GM12878 (cell line): ENCODE data around the gene ANKMY1. TPM values are rescaled to one million over a fixed set of nuclear protein-coding genes. Genes with fewer than 3 reads are reported as not detected.

Experiments used
- ATAC-seq: fragments of 200-7000 bp; cut with Tn5 transposase; 3 replicates; pipeline ENCODE4 v1.9.1; 2020; ENCODE audit warnings: mild to moderate bottlenecking, moderate library complexity
- BruUV-seq: library from RNA; stranded (reverse); fragments of 400-500 nt; replicated peaks from 2 replicates; lab custom pipeline; 2021; lab: Mats Ljungman, UMichigan
- CTCF ChIA-PET: fragments of 300-600 bp; sonication (Branson Sonifier 250); formaldehyde crosslinking; extraction: SDS; loops from one replicate; lab custom pipeline; 2021; ENCODE audit warnings: inconsistent platforms; lab: Yijun Ruan, JAX
- POLR2A ChIA-PET: fragments of 350-600 bp; formaldehyde crosslinking; extraction: SDS; loops from one replicate; lab custom pipeline; 2021; ENCODE audit warnings: inconsistent platforms; lab: Charles Lee
- RAD21 ChIA-PET: fragments of 300-600 bp; sonication (Branson Sonifier 250); formaldehyde crosslinking; loops from one replicate; lab custom pipeline; 2023; ENCODE audit warnings: antibody characterized with exemption; ENCODE audit not compliant: unreplicated experiment; lab: Charles Lee
- SMC1A ChIA-PET: fragments of 300-600 bp; sonication (Branson Sonifier 250); formaldehyde crosslinking; loops from one replicate; lab custom pipeline; 2023; ENCODE audit not compliant: unreplicated experiment, uncharacterized antibody; lab: Charles Lee
- DNase-seq: peaks from one replicate; pipeline ENCODE4 v3.0.0-alpha.2; 2011; ENCODE audit warnings: low read depth, low spot score
- FAIRE-seq: peaks from 3 replicates; lab custom pipeline; 2011; peaks lifted over from hg19 to GRCh38; lab: Jason Lieb, UNC
- H2AFZ ChIP-seq: 2 replicates; pipeline ENCODE4 v1.6.0; 2011; ENCODE audit warnings: low read depth, low read length, control low read depth; ENCODE audit not compliant: control insufficient read depth
- H3K27ac ChIP-seq: 2 replicates; pipeline ENCODE4 v1.5.1; 2011; ENCODE audit warnings: control low read depth; ENCODE audit not compliant: control insufficient read depth, insufficient read depth
- H3K27me3 ChIP-seq, 2 experiments: replicated peaks in 1 of 2; 2 replicates each; pipeline versions ENCODE4 v1.6.0 to v1.6.1; 2011; ENCODE audit warnings: low read length in 1 of 2; ENCODE audit not compliant: control insufficient read depth in 2 of 2, insufficient read depth in 2 of 2
- H3K36me3 ChIP-seq, 2 experiments: 2 replicates each; pipeline ENCODE4 v1.5.1; 2011; ENCODE audit warnings: low read length in 1 of 2; ENCODE audit not compliant: control insufficient read depth in 2 of 2, insufficient read depth in 2 of 2
- H3K4me1 ChIP-seq: 2 replicates; pipeline ENCODE4 v1.6.1; 2011; ENCODE audit warnings: mild to moderate bottlenecking, low read length, moderate library complexity, mixed read lengths; ENCODE audit not compliant: control insufficient read depth, insufficient read depth
- H3K4me2 ChIP-seq: 2 replicates; pipeline ENCODE4 v1.6.0; 2011; ENCODE audit warnings: control low read depth; ENCODE audit not compliant: control insufficient read depth, insufficient read depth
- H3K4me3 ChIP-seq: fragments of 200-600 bp; sonication (generic); 2 replicates; pipeline ENCODE4 v1.5.1; 2016
- H3K79me2 ChIP-seq: 2 replicates; pipeline ENCODE4 v1.6.0; 2011; ENCODE audit warnings: low read length; ENCODE audit not compliant: control insufficient read depth, insufficient read depth
- H3K9ac ChIP-seq: 2 replicates; pipeline ENCODE4 v1.8.0; 2011; ENCODE audit warnings: low read length, control low read depth, mixed read lengths; ENCODE audit not compliant: control insufficient read depth, insufficient read depth
- H3K9me3 ChIP-seq: replicated peaks from 3 replicates; pipeline ENCODE4 v1.5.1; 2011; ENCODE audit warnings: mild to moderate bottlenecking, low read length; ENCODE audit not compliant: control insufficient read depth, insufficient read depth
- H4K20me1 ChIP-seq: 2 replicates; pipeline ENCODE4 v1.6.0; 2011; ENCODE audit not compliant: control insufficient read depth, insufficient read depth
- EGR1 ChIP-seq, 2 experiments: IDR thresholded peaks; 1 replicate in 1 of 2; 2 replicates in 1 of 2; pipeline ENCODE4 v1.6.1; 2011 to 2012; ENCODE audit warnings: low read depth in 2 of 2, low read length in 2 of 2, borderline replicate concordance in 1 of 2, mild to moderate bottlenecking in 1 of 2, moderate library complexity in 1 of 2
- IKZF2 ChIP-seq, 2 experiments: fragments of 450-650 bp; IDR thresholded peaks; 2 replicates each; pipeline ENCODE4 v1.6.1; 2017; ENCODE audit warnings: mild to moderate bottlenecking in 2 of 2, moderate library complexity in 2 of 2
- IRF4 ChIP-seq: IDR thresholded peaks from 2 replicates; pipeline ENCODE4 v1.6.1; 2011; ENCODE audit warnings: low read depth, low read length
- RAD51 ChIP-seq: fragments of 450-650 bp; IDR thresholded peaks from 2 replicates; pipeline ENCODE4 v1.6.1; 2016; ENCODE audit warnings: moderate library complexity, mild to moderate bottlenecking, inconsistent platforms
- TARDBP ChIP-seq: IDR thresholded peaks from 2 replicates; pipeline ENCODE4 v1.6.1; 2016; ENCODE audit warnings: borderline replicate concordance
- ZNF622 ChIP-seq: fragments of 450-650 bp; IDR thresholded peaks from 2 replicates; pipeline ENCODE4 v1.6.1; 2017; ENCODE audit warnings: mild to moderate bottlenecking, inconsistent platforms
- ZZZ3 ChIP-seq: IDR thresholded peaks from 2 replicates; pipeline ENCODE4 v1.6.1; 2011; ENCODE audit warnings: low read depth; ENCODE audit not compliant: control insufficient read depth, insufficient read length
- WGBS: methylation state at CpG from one replicate; pipeline ENCODE4 v1.1.6; 2016; ENCODE audit warnings: low lambda C conversion rate; ENCODE audit not compliant: insufficient replicate concordance, insufficient coverage; ENCODE audit errors: missing lambda C conversion rate; 5-methylcytosine and 5-hydroxymethylcytosine counted together
- in situ Hi-C: fragments of 300-500 bp; cut with MboI; formaldehyde crosslinking; loops from 9 replicates; pipeline ENCODE4 v1.14.3; 2018; ENCODE audit warnings: mixed read lengths
- intact Hi-C: fragments of 100-400 bp; cut with micrococcal nuclease; formaldehyde crosslinking; loops from one replicate; pipeline ENCODE4 v1.14.2; 2022; ENCODE audit not compliant: unreplicated experiment
- polyA plus RNA-seq, 11 experiments: library from polyadenylated mRNA; depleted of rRNA in 4 of 11; unstranded in 6 of 11; stranded (reverse) in 5 of 11; fragments of >200 nt; fragmentation: Nextera tagmentation in 4 of 11; fragmentation: Illumina TruSeq in 1 of 11; extraction: Ambion mirVana in 4 of 11; extraction: Trizol in 1 of 11; gene quantifications; 1 replicate in 1 of 11; 2 replicates in 10 of 11; pipeline versions ENCODE4 v1.2.1 to v1.2.3, GENCODE V29; 2011 to 2016; ENCODE audit warnings: inconsistent platforms in 2 of 11, missing spikeins in 2 of 11, low read depth in 1 of 11
- total RNA-seq, 4 experiments: library from RNA; depleted of rRNA in 3 of 4; stranded (reverse); fragments of >200 nt in 3 of 4; fragmentation: Illumina TruSeq in 1 of 4; extraction: Trizol in 1 of 4; gene quantifications; 2 replicates each; pipeline versions ENCODE4 v1.2.1 to v1.2.3, GENCODE V29; 2013 to 2021
- TF ChIP-seq, protein P1 (sequence below): IDR thresholded peaks from 2 replicates; pipeline ENCODE4 v1.6.1; 2012; ENCODE audit warnings: improper control_type of control experiment, low read depth, low read length; ENCODE audit not compliant: insufficient replicate concordance
- TF ChIP-seq, protein P2 (sequence below): IDR thresholded peaks from 2 replicates; pipeline ENCODE4 v1.6.1; 2012; ENCODE audit warnings: low read length, inconsistent platforms
- TF ChIP-seq, protein P3 (sequence below): fragments of 450-650 bp; IDR thresholded peaks from 2 replicates; pipeline ENCODE4 v1.6.1; 2017; ENCODE audit warnings: mild to moderate bottlenecking, moderate library complexity

Gene ANKMY1
- total and polyA plus RNA-seq, 10 of the 15 experiments (the other 5 are each of a cell fraction or from before 2014, with no cell fraction given) = 1.1 to 15.3 (median 11.1) TPM

DNA sequence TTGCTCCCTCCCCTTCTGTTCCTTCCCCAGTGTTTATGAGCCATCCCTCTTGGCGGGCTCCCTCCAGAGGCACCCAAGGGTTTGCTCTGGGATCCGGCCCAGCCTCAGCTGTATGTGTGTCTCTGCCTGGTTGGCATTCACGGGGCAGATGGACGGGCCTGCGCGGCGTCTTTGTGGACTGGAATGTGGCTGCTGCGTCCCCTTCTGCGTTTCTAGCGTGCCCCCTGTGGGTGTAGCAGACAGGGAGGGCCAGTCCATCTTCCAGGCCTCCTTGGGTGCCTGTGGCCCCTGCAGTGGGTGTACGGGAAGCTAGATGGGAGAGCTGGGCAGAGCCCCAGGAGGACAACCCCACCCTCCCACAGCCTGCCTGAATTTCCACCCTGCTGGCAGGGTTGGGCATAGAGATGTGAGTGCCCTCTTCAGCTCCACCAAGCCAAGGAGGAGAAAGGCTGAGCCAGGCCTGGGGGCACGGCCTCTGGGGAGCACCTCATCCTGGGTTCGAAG, 106.6 kb downstream of the ANKMY1 start (continued):
- TF ChIP-seq, protein P1, sequence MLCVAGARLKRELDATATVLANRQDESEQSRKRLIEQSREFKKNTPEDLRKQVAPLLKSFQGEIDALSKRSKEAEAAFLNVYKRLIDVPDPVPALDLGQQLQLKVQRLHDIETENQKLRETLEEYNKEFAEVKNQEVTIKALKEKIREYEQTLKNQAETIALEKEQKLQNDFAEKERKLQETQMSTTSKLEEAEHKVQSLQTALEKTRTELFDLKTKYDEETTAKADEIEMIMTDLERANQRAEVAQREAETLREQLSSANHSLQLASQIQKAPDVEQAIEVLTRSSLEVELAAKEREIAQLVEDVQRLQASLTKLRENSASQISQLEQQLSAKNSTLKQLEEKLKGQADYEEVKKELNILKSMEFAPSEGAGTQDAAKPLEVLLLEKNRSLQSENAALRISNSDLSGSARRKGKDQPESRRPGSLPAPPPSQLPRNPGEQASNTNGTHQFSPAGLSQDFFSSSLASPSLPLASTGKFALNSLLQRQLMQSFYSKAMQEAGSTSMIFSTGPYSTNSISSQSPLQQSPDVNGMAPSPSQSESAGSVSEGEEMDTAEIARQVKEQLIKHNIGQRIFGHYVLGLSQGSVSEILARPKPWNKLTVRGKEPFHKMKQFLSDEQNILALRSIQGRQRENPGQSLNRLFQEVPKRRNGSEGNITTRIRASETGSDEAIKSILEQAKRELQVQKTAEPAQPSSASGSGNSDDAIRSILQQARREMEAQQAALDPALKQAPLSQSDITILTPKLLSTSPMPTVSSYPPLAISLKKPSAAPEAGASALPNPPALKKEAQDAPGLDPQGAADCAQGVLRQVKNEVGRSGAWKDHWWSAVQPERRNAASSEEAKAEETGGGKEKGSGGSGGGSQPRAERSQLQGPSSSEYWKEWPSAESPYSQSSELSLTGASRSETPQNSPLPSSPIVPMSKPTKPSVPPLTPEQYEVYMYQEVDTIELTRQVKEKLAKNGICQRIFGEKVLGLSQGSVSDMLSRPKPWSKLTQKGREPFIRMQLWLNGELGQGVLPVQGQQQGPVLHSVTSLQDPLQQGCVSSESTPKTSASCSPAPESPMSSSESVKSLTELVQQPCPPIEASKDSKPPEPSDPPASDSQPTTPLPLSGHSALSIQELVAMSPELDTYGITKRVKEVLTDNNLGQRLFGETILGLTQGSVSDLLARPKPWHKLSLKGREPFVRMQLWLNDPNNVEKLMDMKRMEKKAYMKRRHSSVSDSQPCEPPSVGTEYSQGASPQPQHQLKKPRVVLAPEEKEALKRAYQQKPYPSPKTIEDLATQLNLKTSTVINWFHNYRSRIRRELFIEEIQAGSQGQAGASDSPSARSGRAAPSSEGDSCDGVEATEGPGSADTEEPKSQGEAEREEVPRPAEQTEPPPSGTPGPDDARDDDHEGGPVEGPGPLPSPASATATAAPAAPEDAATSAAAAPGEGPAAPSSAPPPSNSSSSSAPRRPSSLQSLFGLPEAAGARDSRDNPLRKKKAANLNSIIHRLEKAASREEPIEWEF = no peak
- TF ChIP-seq EGR1 (IDR thresholded peaks at IDR 0.05; ENCODE audit: borderline replicate concordance in 1 of 2, low read depth in 2 of 2, low read length in 2 of 2) = no peak

DNA sequence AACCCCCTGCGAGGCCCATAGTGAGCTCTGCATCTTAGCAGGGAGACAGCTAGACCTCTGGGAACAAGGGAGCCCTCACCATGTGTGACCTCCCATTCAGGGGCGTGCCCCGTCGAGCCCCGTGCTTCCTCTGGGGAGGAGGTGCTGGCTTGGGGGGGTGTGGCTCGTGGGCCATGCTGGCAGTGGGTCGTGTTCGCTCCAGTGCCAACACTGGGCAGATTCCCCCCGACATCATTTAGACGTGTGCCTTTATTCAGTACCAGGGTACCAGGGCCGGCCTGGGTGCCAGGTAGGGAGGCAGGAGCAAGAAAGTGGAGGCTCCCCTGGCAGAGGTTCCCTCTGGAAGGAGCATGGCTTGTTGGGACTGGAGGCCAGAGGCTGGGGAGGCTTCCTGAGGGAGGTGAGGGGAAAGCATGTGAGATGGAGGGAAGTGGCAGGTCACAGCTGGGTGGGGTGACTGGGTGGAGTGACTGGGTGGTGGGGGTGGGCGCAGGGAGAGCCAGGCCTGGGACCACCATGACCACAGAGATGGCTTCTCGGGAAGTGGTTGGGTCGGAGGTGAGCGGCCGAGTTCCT, 107.2 kb downstream of the ANKMY1 start:
- ChIA-PET POLR2A (no interaction called here), CTCF (no interaction called here), SMC1A (no interaction called here), RAD21 (no interaction called here)
- intact Hi-C loops (no loop called here), in situ Hi-C loops (no loop called here)
- no peaks in the 10 kb centered on the region for H3K4me1 ChIP-seq
- H3K9me3 ChIP-seq = no peaks in the 10 kb centered on the region
- H3K79me2 ChIP-seq = no peaks in the 10 kb centered on the region
- H3K36me3 ChIP-seq = no peaks in the 10 kb centered on the region
- ATAC-seq = no peak
- H2AFZ ChIP-seq = no peak overlapping the region
- FAIRE-seq = no peak
- BruUV-seq = no TSS peak
- 24% methylated on average over 15 of the region's 16 CpGs for WGBS
- H3K4me3 ChIP-seq = no peak overlapping the region
- no peak overlapping the region for H3K4me2 ChIP-seq
- H3K27me3 ChIP-seq = peaks cover 9 to 11% of the 10 kb centered on the region in 2 experiments
- no peak overlapping the region for H3K27ac ChIP-seq
- DNase-seq = no peak
- H3K9ac ChIP-seq = no peak overlapping the region
- H4K20me1 ChIP-seq = no peaks in the 10 kb centered on the region
- TF ChIP-seq TARDBP = no peak
- TF ChIP-seq ZNF622 = no peak
- TF ChIP-seq, protein P2, sequence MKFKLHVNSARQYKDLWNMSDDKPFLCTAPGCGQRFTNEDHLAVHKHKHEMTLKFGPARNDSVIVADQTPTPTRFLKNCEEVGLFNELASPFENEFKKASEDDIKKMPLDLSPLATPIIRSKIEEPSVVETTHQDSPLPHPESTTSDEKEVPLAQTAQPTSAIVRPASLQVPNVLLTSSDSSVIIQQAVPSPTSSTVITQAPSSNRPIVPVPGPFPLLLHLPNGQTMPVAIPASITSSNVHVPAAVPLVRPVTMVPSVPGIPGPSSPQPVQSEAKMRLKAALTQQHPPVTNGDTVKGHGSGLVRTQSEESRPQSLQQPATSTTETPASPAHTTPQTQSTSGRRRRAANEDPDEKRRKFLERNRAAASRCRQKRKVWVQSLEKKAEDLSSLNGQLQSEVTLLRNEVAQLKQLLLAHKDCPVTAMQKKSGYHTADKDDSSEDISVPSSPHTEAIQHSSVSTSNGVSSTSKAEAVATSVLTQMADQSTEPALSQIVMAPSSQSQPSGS = no peak
- no peak for TF ChIP-seq ZZZ3
- TF ChIP-seq IKZF2 (IDR thresholded peaks at IDR 0.05) = no peak
- no peak for TF ChIP-seq RAD51
- TF ChIP-seq IRF4 = no peak
- TF ChIP-seq, protein P3, sequence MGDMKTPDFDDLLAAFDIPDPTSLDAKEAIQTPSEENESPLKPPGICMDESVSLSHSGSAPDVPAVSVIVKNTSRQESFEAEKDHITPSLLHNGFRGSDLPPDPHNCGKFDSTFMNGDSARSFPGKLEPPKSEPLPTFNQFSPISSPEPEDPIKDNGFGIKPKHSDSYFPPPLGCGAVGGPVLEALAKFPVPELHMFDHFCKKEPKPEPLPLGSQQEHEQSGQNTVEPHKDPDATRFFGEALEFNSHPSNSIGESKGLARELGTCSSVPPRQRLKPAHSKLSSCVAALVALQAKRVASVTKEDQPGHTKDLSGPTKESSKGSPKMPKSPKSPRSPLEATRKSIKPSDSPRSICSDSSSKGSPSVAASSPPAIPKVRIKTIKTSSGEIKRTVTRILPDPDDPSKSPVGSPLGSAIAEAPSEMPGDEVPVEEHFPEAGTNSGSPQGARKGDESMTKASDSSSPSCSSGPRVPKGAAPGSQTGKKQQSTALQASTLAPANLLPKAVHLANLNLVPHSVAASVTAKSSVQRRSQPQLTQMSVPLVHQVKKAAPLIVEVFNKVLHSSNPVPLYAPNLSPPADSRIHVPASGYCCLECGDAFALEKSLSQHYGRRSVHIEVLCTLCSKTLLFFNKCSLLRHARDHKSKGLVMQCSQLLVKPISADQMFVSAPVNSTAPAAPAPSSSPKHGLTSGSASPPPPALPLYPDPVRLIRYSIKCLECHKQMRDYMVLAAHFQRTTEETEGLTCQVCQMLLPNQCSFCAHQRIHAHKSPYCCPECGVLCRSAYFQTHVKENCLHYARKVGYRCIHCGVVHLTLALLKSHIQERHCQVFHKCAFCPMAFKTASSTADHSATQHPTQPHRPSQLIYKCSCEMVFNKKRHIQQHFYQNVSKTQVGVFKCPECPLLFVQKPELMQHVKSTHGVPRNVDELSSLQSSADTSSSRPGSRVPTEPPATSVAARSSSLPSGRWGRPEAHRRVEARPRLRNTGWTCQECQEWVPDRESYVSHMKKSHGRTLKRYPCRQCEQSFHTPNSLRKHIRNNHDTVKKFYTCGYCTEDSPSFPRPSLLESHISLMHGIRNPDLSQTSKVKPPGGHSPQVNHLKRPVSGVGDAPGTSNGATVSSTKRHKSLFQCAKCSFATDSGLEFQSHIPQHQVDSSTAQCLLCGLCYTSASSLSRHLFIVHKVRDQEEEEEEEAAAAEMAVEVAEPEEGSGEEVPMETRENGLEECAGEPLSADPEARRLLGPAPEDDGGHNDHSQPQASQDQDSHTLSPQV = no peak
